ENCODE results near the gene AXDND1. TPM values are rescaled to one million over a fixed set of nuclear protein-coding genes. Genes with fewer than 3 reads are reported as not detected.
A peak's percentile ranks its signal among the peaks of the same experiment; 100 is the strongest.

The AXDND1 gene
- total and polyA plus RNA-seq, 2 donors (not counting 1 experiment from before 2014, with no cell fraction given), result 0.05 to 0.17 TPM

DNA sequence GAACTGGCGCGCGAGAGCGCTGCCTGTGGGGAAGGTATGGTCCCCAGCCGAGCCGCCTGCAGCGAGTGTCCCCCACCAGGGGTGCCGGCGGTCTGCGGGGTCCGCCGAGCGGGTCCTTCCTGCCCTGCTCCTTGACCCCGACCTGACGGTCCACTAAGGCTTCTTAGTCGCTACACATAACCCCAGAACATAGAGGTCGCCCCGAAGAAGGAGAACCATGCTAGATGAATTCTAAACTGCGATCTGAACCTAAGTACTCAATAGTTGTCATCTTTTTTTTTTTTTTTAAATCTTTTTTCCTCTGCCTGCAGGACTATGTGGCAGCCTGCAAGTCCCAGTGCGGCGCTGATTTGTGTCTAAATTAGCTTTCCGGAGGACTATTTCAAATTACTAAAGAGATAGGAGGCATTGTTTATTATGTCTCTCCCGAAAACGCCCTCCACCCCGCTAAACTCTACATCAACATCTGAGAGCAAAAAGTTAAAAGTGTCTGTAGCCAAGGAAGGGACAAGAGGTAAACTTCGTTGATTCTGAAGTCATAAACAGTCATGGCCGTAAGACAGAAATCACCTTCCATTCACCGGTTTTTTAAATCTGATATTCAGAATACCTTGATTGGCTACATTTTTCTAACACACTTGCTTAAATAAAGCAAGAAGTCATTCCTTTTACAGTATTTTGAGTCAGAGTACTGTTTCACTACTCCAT, 476 bp downstream of the AXDND1 start:
- Histone ChIP-seq H3K36me3 (ENCODE audit: control insufficient read depth, insufficient read depth, low read length) (no peaks in the 10 kb centered on the region), H3K27me3 (ENCODE audit: control insufficient read depth, insufficient read depth, low read length) (no peaks in the 10 kb centered on the region), H3K4me1 (ENCODE audit: control insufficient read depth, extremely low read depth, insufficient read depth, low read length) (no peaks in the 10 kb centered on the region), H2AFZ (ENCODE audit: low read length) (peak overlapping the region; percentile 90), H3K9ac (ENCODE audit: insufficient read depth, low read length) (peak overlapping the region; percentile 95), H3K79me2 (ENCODE audit: control insufficient read depth, insufficient read depth, low read length) (no peaks in the 10 kb centered on the region), H3K9me3 (ENCODE audit: control insufficient read depth, insufficient read depth, low read depth, low read length) (no peaks in the 10 kb centered on the region), H3K4me3 (replicated peaks in 1 of 4; ENCODE audit: control extremely low read depth in 1 of 4, insufficient read depth in 1 of 4, low read depth in 3 of 4, low read length in 4 of 4) (peak overlapping the region; percentile 29 to 75 (median 54)), H3K4me2 (ENCODE audit: extremely low read depth, insufficient read depth, low read length) (peak overlapping the region; percentile 69), H3K27ac (ENCODE audit: insufficient read depth, low read length) (peak overlapping the region; percentile 97), H4K20me1 (ENCODE audit: control insufficient read depth, extremely low read depth, insufficient read depth, low read length) (no peaks in the 10 kb centered on the region)
- TF ChIP-seq, protein P1, sequence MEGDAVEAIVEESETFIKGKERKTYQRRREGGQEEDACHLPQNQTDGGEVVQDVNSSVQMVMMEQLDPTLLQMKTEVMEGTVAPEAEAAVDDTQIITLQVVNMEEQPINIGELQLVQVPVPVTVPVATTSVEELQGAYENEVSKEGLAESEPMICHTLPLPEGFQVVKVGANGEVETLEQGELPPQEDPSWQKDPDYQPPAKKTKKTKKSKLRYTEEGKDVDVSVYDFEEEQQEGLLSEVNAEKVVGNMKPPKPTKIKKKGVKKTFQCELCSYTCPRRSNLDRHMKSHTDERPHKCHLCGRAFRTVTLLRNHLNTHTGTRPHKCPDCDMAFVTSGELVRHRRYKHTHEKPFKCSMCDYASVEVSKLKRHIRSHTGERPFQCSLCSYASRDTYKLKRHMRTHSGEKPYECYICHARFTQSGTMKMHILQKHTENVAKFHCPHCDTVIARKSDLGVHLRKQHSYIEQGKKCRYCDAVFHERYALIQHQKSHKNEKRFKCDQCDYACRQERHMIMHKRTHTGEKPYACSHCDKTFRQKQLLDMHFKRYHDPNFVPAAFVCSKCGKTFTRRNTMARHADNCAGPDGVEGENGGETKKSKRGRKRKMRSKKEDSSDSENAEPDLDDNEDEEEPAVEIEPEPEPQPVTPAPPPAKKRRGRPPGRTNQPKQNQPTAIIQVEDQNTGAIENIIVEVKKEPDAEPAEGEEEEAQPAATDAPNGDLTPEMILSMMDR (conservative IDR thresholded peaks at IDR 0.05 in 1 of 2, IDR thresholded peaks at IDR 0.05 in 1 of 2; ENCODE audit: low read depth in 1 of 2, low read length in 2 of 2), result no peak
- TF ChIP-seq EZH2 (IDR thresholded peaks at IDR 0.05; ENCODE audit: low read length, missing control alignments), result no peak
- DNase-seq (ENCODE audit: low read depth in 2 of 2), result peak in 1 of 2 donors; percentile 17

DNA sequence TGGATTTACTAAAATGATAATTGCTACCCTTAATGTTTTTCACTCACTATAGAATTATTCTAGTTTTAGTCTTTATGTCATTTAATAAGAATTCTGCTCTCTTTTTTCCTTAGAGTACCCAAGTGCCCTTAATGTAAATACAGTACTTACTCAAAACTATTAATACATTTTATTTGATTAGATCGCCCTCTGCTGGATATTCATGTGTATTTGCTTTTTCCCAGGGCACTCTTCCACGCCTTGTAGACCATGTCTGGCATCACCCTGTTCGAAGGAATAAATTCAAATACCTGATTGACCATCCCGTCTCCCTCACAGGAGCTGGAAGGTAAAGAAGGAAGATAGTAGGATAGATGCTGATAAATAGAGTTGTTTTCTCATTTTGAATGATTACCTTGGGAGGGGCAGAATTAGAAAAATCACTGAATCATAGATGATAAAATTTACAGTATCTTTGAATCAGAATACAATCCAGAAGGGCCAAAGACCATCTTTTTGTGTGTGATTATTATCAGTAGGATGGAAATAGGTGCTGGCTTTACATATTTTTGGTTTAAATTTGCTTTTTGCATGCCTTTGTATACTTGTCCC, 4.1 kb downstream of the AXDND1 start:
- Histone ChIP-seq H3K27ac (ENCODE audit: insufficient read depth, low read length) (no peak overlapping the region), H3K4me1 (ENCODE audit: control insufficient read depth, extremely low read depth, insufficient read depth, low read length) (no peaks in the 10 kb centered on the region), H3K4me2 (ENCODE audit: extremely low read depth, insufficient read depth, low read length) (no peak overlapping the region), H3K27me3 (ENCODE audit: control insufficient read depth, insufficient read depth, low read length) (no peaks in the 10 kb centered on the region), H3K4me3 (replicated peaks in 1 of 4; ENCODE audit: control extremely low read depth in 1 of 4, insufficient read depth in 1 of 4, low read depth in 3 of 4, low read length in 4 of 4) (no peak overlapping the region), H4K20me1 (ENCODE audit: control insufficient read depth, extremely low read depth, insufficient read depth, low read length) (no peaks in the 10 kb centered on the region), H3K36me3 (ENCODE audit: control insufficient read depth, insufficient read depth, low read length) (no peaks in the 10 kb centered on the region), H3K9ac (ENCODE audit: insufficient read depth, low read length) (no peak overlapping the region), H3K79me2 (ENCODE audit: control insufficient read depth, insufficient read depth, low read length) (no peaks in the 10 kb centered on the region), H3K9me3 (ENCODE audit: control insufficient read depth, insufficient read depth, low read depth, low read length) (no peaks in the 10 kb centered on the region), H2AFZ (ENCODE audit: low read length) (no peak overlapping the region)
- DNase-seq (ENCODE audit: low read depth in 2 of 2), result peak; percentile 53 to 86
- TF ChIP-seq, protein P1 (conservative IDR thresholded peaks at IDR 0.05 in 1 of 2, IDR thresholded peaks at IDR 0.05 in 1 of 2; ENCODE audit: low read depth in 1 of 2, low read length in 2 of 2), result peak; percentile 51 to 59
- no peak for TF ChIP-seq EZH2 (IDR thresholded peaks at IDR 0.05; ENCODE audit: low read length, missing control alignments)

DNA sequence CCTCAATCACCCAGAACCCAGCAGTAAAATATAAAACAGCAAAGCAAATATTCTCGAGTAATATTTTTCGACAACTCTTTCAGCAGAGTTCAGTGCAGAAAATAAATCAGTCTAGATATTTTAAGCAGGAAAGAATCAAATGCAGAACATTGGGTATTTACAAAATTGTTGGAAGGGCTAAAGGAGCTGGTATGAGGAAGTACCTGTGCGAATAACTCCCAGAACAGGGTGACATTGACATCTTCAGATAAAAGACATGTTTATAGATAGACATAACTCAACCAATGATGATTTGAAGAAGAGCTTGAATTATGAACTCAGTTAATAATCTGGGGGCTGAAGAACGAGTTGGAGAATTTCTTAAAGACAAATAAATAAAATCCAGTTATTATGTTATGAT, 6.4 kb downstream of the AXDND1 start:
- no peak overlapping the region for H2AFZ ChIP-seq (ENCODE audit: low read length)
- no peaks in the 10 kb centered on the region for H3K79me2 ChIP-seq (ENCODE audit: control insufficient read depth, insufficient read depth, low read length)
- H3K27ac ChIP-seq (ENCODE audit: insufficient read depth, low read length), result no peak overlapping the region
- DNase-seq (ENCODE audit: low read depth in 2 of 2), result no peak
- H3K4me1 ChIP-seq (ENCODE audit: control insufficient read depth, extremely low read depth, insufficient read depth, low read length), result no peaks in the 10 kb centered on the region
- no peaks in the 10 kb centered on the region for H4K20me1 ChIP-seq (ENCODE audit: control insufficient read depth, extremely low read depth, insufficient read depth, low read length)
- H3K36me3 ChIP-seq (ENCODE audit: control insufficient read depth, insufficient read depth, low read length), result no peaks in the 10 kb centered on the region
- TF ChIP-seq EZH2 (IDR thresholded peaks at IDR 0.05; ENCODE audit: low read length, missing control alignments), result no peak
- TF ChIP-seq, protein P1 (conservative IDR thresholded peaks at IDR 0.05 in 1 of 2, IDR thresholded peaks at IDR 0.05 in 1 of 2; ENCODE audit: low read depth in 1 of 2, low read length in 2 of 2), result no peak
- no peak overlapping the region for H3K4me3 ChIP-seq (replicated peaks in 1 of 4; ENCODE audit: control extremely low read depth in 1 of 4, insufficient read depth in 1 of 4, low read depth in 3 of 4, low read length in 4 of 4)
- H3K9me3 ChIP-seq (ENCODE audit: control insufficient read depth, insufficient read depth, low read depth, low read length), result no peaks in the 10 kb centered on the region
- no peak overlapping the region for H3K9ac ChIP-seq (ENCODE audit: insufficient read depth, low read length)
- no peaks in the 10 kb centered on the region for H3K27me3 ChIP-seq (ENCODE audit: control insufficient read depth, insufficient read depth, low read length)
- no peak overlapping the region for H3K4me2 ChIP-seq (ENCODE audit: extremely low read depth, insufficient read depth, low read length)

Measured in fibroblast of lung (primary cell).